Tibial nerve (tissue), 4 donors: ENCODE results near the gene C6orf141. TPM values are rescaled to one million over a fixed set of nuclear protein-coding genes. Genes with fewer than 3 reads are reported as not detected.

Experiments used
- DNase-seq, 2 donors: peaks; one replicate each; pipeline ENCODE4 v3.0.0-alpha.2; 2019; ENCODE audit warnings: low spot score in 2 of 2
- H3K27ac ChIP-seq, 4 donors: fragments of 200-600 bp; sonication (generic) in 3 of 4; one replicate each; pipeline ENCODE4 v1.5.1; 2017 to 2019; ENCODE audit warnings: mild to moderate bottlenecking in 1 of 4
- H3K27me3 ChIP-seq, 2 donors: fragments of 200-600 bp; sonication (generic) in 1 of 2; one replicate each; pipeline versions ENCODE4 v1.5.1 to v1.6.0; 2017 to 2019
- H3K36me3 ChIP-seq, 3 donors: fragments of 200-600 bp; sonication (generic); one replicate each; pipeline ENCODE4 v1.5.1; 2018 to 2019
- H3K4me1 ChIP-seq, 4 donors: fragments of 200-600 bp; sonication (generic) in 3 of 4; one replicate each; pipeline ENCODE4 v1.5.1; 2017 to 2019
- H3K4me3 ChIP-seq, 4 donors: fragments of 200-600 bp; sonication (generic) in 3 of 4; one replicate each; pipeline ENCODE4 v1.5.1; 2017 to 2019; ENCODE audit warnings: mild to moderate bottlenecking in 1 of 4, moderate library complexity in 1 of 4
- H3K9me3 ChIP-seq, 4 donors: fragments of 200-600 bp; sonication (generic) in 3 of 4; one replicate each; pipeline ENCODE4 v1.5.1; 2017 to 2019
- EP300 ChIP-seq, 2 donors: sonication (generic); formaldehyde crosslinking; IDR thresholded peaks; one replicate each; pipeline ENCODE4 v1.6.1; 2017; ENCODE audit warnings: antibody characterized with exemption in 2 of 2, mild to moderate bottlenecking in 1 of 2
- POLR2A ChIP-seq, 2 donors: fragments of 450-650 bp; IDR thresholded peaks; one replicate each; pipeline ENCODE4 v1.6.1; 2017; ENCODE audit warnings: antibody characterized with exemption in 2 of 2, mild to moderate bottlenecking in 2 of 2, moderate library complexity in 2 of 2
- WGBS, 2 donors: methylation state at CpG; one replicate each; pipeline ENCODE4 v1.1.5; 2018; 5-methylcytosine and 5-hydroxymethylcytosine counted together
- total RNA-seq, 4 donors: library from RNA; depleted of rRNA; stranded (reverse); fragments of >200 nt; gene quantifications; one replicate each; pipeline ENCODE4 v1.1.0, GENCODE V29; 2016
- TF ChIP-seq, protein P1 (sequence below), 5 experiments: fragments of 200-600 bp in 3 of 5; fragments of 450-650 bp in 2 of 5; sonication (generic) in 3 of 5; IDR thresholded peaks; one replicate each; pipeline ENCODE4 v1.5.1; 2016 to 2019; ENCODE audit warnings: antibody characterized with exemption in 5 of 5, mild to moderate bottlenecking in 3 of 5, moderate library complexity in 2 of 5

Gene C6orf141
- total RNA-seq, 4 donors from 2014 or later = 0.90 to 5.9 (median 4.5) TPM

- no peak for TF ChIP-seq POLR2A (IDR thresholded peaks at IDR 0.05)
- TF ChIP-seq, protein P1, sequence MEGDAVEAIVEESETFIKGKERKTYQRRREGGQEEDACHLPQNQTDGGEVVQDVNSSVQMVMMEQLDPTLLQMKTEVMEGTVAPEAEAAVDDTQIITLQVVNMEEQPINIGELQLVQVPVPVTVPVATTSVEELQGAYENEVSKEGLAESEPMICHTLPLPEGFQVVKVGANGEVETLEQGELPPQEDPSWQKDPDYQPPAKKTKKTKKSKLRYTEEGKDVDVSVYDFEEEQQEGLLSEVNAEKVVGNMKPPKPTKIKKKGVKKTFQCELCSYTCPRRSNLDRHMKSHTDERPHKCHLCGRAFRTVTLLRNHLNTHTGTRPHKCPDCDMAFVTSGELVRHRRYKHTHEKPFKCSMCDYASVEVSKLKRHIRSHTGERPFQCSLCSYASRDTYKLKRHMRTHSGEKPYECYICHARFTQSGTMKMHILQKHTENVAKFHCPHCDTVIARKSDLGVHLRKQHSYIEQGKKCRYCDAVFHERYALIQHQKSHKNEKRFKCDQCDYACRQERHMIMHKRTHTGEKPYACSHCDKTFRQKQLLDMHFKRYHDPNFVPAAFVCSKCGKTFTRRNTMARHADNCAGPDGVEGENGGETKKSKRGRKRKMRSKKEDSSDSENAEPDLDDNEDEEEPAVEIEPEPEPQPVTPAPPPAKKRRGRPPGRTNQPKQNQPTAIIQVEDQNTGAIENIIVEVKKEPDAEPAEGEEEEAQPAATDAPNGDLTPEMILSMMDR (IDR thresholded peaks at IDR 0.05) = no peak
- no peak for TF ChIP-seq EP300 (IDR thresholded peaks at IDR 0.05)
- no peaks in the 10 kb centered on the region for H3K36me3 ChIP-seq
- H3K27me3 ChIP-seq = no peaks in the 10 kb centered on the region
- WGBS, 2 donors = 56 to 59% methylated on average over 3 of the region's 3 CpGs
- no peak for DNase-seq
- H3K27ac ChIP-seq = no peak overlapping the region
- H3K4me3 ChIP-seq = no peak overlapping the region
- H3K9me3 ChIP-seq = no peaks in the 10 kb centered on the region
- H3K4me1 ChIP-seq = no peaks in the 10 kb centered on the region
Measured at GRCh38 chr6:49528571-49528970, 21.9 kb upstream of the C6orf141 start.

DNA sequence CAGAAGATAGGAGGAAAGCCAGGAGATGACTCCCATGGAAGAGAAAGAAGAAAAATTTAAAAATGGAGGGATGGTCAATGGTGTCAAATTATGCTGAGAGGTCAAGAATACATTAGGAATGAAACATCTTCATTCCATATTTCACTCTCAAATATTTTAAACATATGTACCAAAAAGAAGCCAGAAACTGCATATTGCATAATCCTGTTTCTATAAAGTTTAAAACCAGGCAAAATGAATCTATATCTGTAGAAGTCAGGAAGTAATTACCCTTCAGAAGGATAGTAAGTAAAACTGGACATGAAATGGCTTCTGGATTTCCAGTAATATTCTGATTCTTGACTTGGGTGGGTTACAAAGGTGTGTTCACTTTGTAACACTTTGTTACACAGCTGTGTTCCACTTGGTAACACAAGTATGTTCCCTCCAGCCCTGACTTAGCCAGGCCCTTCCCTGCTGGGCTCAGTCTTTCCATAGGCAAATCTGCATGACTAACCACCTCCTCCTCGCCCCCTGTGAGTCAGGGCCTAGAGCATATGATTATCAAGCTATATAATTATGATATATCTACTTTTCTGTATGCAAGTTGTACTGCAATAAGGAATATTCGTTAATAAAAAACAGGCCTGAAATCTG is 20.2 kb upstream of the C6orf141 start:
- H3K4me3 ChIP-seq = no peak overlapping the region
- no peaks in the 10 kb centered on the region for H3K27me3 ChIP-seq
- TF ChIP-seq EP300 (IDR thresholded peaks at IDR 0.05) (no peak), POLR2A (IDR thresholded peaks at IDR 0.05) (no peak)
- TF ChIP-seq, protein P1 (IDR thresholded peaks at IDR 0.05) = no peak
- H3K27ac ChIP-seq = no peak overlapping the region
- H3K9me3 ChIP-seq = no peaks in the 10 kb centered on the region
- H3K36me3 ChIP-seq = no peaks in the 10 kb centered on the region
- H3K4me1 ChIP-seq = no peaks in the 10 kb centered on the region
- no peak for DNase-seq
- 78 to 85% methylated on average over 2 of the region's 2 CpGs for WGBS, 2 donors

DNA sequence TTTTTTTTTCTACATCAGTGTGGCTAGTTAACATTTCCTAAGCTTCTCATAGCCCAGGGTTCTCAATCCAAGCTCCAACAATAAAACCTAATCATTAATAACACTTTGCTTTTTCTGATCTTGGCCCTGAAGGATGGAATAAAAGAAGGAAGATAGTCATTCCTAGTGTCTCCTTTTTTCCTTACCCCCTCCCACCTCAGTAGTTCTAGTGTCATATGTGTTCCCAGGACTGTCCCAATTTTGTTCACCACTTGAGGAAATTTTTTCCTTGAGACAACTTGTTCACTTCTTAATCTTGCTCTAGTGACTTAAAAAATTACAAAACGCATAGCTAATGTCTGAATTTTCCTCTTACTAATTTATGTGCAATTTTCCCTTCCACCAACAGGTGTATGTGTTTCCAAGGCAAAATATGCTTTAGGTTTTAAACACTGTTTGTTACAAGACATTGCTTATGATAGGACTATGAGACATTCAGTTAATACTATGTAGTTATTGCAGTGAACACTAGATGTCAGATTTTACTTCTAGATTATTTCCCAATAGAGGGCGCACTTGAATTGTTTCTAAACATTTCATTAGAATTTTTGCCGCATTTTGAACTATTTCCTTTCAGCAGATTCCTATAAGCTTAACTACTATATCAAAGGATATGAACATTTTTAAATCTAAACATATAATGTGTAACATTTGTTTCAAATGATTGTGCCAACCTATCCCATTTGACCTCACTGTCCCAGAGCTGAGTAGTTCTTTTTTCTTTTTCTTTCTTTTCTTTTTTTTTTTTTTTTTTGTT is 18.5 kb upstream of the C6orf141 start:
- no peaks in the 10 kb centered on the region for H3K36me3 ChIP-seq
- H3K4me3 ChIP-seq = no peak overlapping the region
- H3K4me1 ChIP-seq = no peaks in the 10 kb centered on the region
- 7 to 9% methylated on average over 3 of the region's 3 CpGs for WGBS, 2 donors
- H3K27me3 ChIP-seq = no peaks in the 10 kb centered on the region
- no peak overlapping the region for H3K27ac ChIP-seq
- TF ChIP-seq, protein P1 (IDR thresholded peaks at IDR 0.05) = peak; percentile 53 to 75 (median 70)
- TF ChIP-seq POLR2A (IDR thresholded peaks at IDR 0.05) (no peak), EP300 (IDR thresholded peaks at IDR 0.05) (no peak)
- DNase-seq = no peak
- H3K9me3 ChIP-seq = no peaks in the 10 kb centered on the region

- WGBS, 2 donors = 63 to 65% methylated on average over 5 of the region's 5 CpGs
Measured at GRCh38 chr6:49535795-49536194, 14.7 kb upstream of the C6orf141 start.

More at GRCh38 chr6:49535795-49536194, 14.7 kb upstream of the C6orf141 start:
- no peaks in the 10 kb centered on the region for H3K9me3 ChIP-seq
- no peak overlapping the region for H3K27ac ChIP-seq
- TF ChIP-seq, protein P1 (IDR thresholded peaks at IDR 0.05) = no peak
- TF ChIP-seq EP300 (IDR thresholded peaks at IDR 0.05) (no peak), POLR2A (IDR thresholded peaks at IDR 0.05) (no peak)
- DNase-seq = no peak
- no peaks in the 10 kb centered on the region for H3K4me1 ChIP-seq
- no peak overlapping the region for H3K4me3 ChIP-seq
- H3K36me3 ChIP-seq = no peaks in the 10 kb centered on the region
- no peaks in the 10 kb centered on the region for H3K27me3 ChIP-seq
